Posterior cingulate gyrus (tissue), 11 donors: Measurements from ENCODE around the gene CDKAL1.
"Not testable (repeated sequence)": the region's sequence is repeated elsewhere in the genome, so short reads cannot be mapped to it uniquely, and the experiment has no call there.

Experiments used
- DNase-seq, 10 donors: peaks; one replicate each; pipeline versions ENCODE4 v3.0.0 to v3.0.0-alpha.2; 2020 to 2021; ENCODE audit warnings: mixed read lengths in 3 of 10
- intact Hi-C: fragments of 100-400 bp; cut with DNase I; formaldehyde crosslinking; loops from one replicate; pipeline ENCODE4 v1.15.1; 2023

Gene CDKAL1

DNA sequence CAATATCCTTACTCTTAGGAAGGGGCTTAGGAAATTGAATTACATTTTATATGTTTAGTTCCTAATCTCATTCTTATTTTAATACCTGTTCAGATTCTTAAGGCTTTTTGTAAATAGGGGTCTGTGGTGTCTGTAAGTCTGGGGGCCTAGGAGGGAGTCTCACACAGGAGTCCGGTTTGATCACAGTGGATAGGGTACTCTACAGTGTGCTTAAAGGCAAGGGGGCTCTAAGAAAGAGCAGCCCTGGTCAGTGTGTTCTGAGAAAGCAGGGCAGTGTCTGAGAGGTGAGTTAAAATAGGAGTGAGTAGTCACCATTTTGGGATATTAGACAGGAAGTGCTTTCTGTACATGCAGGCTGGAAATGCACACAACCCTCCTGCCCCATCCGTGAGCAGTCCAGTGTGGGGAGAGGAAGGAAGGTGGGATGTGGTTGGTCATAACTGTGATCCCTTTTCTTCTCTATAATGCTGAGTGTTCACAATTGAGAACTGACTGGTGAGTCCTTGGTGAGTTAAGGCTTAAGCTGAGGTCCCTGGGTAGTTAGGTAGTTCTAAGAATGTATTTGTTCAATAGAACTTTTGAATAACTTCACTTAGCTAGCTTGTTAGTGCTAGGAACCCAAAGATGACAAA is 50.0 kb downstream of the CDKAL1 start:
- intact Hi-C loops: no loop called here
- no peak for DNase-seq

DNA sequence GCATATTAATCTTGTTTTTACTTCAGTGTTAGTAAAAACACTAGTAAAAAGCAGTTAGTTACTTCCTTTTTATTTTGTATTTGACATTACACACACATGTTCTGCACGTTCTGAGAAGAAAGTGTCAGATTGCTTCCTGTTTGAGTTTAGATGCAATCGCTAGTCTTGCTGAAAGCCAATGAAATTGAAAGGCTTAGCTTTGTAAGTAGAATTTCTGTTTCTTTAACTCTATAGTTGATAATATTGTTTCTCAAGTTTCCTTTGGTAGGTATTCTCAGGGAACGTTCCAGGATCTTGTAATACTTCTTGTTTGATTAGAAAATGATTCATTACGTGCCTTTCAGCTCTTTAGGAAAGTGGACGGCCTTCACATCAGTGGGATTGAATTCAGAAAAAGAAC is 55.0 kb downstream of the CDKAL1 start:
- no peak for DNase-seq
- intact Hi-C loops: no loop called here

DNA sequence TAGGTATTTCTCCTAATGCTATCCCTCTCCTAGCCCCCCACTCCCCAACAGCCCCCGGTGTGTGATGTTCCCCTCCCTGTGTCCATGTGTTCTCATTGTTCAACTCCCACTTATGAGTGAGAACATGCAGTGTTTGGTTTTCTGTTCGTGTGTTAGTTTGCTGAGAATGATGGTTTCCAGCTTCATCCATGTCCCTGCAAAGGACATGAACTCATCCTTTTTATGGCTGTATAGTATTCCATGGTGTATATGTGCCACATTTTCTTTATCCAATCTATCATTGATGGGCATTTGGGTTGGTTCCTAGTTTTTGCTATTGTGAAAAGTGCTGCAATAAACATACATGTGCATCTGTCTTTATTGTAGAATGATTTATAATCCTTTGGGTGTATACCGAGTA is 56.2 kb downstream of the CDKAL1 start:
- DNase-seq, intact Hi-C loops: not testable (repeated sequence)

DNA sequence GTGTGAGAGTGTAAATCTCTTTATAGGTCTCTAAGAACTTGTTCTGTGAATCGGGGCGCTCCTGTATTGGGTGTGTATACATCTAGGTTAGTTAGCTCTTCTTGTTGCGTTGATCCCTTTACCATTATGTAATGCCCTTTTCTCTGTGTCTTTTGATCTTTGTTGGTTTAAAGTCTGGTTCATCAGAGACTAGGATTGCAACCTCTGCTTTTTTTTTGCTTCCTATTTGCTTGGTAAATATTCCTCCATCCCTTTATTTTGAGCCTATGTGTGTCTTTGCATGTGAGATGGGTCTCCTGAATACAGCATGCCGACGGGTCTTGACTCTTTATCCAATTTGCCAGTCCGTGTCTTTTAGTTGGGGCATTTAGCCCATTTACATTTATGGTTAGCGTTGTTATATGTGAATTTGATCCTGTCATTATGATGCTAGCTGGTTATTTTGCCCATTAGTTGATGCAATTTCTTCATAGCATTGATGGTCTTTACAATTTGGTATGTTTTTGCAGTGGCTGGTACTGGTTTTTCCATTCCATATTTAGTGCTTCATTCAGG is 60.1 kb downstream of the CDKAL1 start:
- intact Hi-C loops, DNase-seq: not testable (repeated sequence)

DNA sequence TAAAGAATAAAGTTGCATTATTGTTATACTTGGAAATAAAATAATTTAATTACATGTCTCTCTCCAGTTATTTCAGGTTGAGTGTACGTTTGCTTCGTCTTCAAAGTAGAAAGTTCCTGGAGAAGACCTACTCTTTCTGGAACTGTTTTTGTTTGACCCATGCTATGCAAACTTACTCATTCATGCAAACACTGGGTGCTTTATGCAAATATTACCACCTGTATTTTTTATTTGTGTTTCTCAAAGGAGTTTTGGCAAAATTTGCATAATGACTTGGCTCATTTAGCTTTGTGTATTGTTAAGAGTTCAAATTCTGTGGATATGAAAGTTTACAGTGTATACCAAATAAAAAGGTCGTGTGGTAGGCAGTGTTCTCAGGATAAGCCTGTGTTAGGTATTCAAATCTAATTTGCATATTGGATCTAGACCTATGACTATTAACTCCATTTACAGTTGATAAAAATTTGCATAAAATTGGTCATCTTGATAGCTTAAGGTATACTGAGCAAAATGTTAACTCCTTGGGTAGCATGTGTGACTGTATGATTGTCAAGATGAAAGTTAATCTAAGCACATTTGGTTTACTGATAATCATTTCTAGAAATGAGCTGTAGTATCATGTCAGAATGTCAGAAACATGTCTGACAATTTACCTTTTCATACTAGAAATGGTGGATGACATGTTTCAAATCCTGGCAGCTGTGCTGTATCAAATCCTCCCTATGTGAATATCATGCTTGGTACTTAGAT is 65.2 kb downstream of the CDKAL1 start:
- intact Hi-C loops: no loop called here
- no peak for DNase-seq

DNA sequence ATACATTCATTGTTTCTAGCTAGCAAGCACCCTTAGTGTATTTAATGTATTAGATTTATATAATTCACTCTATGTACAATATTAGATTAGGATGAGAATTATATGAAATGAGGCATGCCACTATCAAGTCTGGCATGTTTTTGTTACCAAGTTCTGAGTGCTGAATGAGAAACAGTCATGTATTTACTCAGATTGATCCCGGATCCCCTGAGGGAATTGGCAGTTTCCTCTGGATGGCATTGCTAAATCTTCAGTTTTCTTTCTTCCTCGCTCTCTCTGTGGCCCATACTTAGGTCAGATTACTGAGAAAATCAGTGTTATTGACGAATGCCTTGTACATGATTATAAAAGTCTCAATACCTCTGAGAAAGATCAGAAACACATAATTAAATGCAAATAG is 66.6 kb downstream of the CDKAL1 start:
- DNase-seq: no peak
- intact Hi-C loops: no loop called here

DNA sequence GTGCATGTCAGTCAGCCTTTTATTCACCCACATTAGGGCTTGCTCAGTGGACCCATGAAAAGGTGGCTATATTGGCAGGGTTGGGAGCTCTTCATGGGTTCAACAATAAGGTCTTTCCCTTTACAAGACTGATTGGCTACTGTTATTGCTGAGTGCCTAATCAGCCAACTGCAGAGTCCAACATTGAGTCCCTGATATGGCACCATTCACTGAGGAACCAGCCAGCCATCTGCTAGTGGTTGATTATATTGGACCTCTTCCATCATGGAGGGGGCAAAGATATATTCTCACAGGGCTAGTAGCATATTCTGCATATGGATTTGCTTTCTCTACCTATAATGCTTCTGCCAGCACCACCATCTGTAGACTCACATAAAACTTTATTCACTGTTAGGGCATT is 69.9 kb downstream of the CDKAL1 start:
- DNase-seq: no peak
- intact Hi-C loops: no loop called here

DNA sequence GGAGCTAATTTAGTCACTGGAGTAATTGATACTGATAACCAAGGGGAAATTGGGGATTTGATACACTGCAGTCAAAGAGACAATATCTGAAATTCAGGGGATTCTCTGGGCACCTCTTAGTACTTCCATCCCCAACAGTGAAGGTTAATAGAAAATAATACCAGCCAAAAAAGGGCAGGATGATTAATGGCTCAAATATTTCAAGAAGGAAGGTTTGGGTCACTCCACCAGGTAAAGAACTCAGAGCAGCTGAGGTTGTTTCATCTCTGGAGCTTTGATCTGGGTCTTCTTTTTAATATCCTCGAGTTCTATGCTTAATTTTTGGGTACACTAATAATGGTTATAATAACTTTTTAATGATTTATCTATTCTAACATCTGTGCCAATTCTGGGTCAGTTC is 70.8 kb downstream of the CDKAL1 start:
- no peak for DNase-seq
- intact Hi-C loops: no loop called here

DNA sequence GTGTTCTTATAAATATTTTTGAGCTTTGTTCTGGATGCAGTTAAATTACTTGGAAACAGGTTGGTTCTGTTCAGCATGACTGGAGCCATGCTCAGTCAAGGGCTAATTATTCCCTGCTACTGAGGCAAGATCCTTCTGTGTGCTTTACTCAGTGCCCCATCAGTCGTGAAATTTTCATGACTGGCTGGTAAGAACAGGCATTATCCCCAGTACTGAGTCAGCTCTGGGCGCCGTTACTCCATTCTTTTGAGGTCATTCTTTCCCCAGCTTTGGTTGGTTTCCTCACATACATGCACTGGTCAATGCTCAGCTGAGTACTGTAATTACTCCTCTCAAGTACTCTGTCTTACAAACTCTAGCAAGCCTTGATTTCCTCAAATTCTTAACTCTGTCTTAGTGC is 71.3 kb downstream of the CDKAL1 start:
- intact Hi-C loops: no loop called here
- DNase-seq: no peak

DNA sequence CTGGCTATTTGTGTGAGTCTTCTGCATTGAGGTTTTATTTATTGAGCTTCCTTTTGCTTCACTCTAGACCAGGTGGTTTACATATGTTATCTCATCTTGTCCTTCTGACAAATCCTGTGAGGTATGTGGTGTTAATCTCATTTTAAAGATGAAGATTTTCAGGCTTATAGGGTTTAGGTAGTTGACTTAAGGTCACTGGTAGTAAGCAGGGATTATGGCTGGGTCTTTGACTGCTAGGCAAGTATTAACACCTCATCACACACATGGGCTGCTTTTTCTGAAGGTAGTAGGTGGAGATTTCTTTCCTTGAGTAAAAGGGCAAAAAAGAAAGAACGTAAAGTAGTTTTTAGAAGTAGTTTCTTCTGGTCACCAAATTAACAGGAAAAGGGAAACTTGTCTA is 72.6 kb downstream of the CDKAL1 start:
- intact Hi-C loops: no loop called here
- no peak for DNase-seq

DNA sequence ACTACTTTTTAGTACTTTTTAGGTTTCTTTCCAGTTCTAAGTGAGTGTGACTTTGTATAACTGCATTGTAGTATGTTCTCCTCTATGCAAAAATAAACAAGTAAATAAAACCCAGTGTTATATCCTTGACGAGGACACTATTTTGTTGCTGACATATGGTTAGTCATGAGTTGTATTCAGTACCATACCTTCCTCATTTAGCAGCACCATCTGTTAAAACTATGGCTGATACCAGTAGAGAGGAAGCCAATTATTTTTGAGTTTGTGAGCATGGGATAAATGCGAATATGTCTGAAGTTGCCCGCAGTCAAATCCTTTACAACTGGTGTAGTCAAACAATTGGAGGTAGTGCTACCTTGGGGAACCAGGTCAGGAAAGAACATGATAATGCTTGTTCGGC is 74.1 kb downstream of the CDKAL1 start:
- intact Hi-C loops: no loop called here
- no peak for DNase-seq

DNA sequence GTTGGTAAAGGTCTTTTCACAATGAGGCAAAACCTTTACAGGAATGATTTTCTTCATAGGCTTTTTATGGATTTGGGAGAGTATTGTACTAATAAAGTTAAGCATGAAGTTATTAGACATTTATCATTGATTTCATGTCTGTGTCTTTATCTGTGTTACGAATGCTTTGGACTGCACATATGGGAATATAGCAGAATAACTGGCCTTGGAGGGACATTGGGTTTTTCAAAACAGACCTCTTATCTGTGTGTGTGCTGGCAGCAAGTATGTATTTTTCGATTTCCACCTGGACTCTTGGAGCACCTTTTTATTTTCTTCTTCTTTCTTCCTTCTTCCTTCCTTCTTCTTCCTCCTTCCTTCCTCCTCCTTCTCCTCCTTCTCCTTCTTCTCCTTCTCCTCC is 74.6 kb downstream of the CDKAL1 start:
- intact Hi-C loops: no loop called here

DNA sequence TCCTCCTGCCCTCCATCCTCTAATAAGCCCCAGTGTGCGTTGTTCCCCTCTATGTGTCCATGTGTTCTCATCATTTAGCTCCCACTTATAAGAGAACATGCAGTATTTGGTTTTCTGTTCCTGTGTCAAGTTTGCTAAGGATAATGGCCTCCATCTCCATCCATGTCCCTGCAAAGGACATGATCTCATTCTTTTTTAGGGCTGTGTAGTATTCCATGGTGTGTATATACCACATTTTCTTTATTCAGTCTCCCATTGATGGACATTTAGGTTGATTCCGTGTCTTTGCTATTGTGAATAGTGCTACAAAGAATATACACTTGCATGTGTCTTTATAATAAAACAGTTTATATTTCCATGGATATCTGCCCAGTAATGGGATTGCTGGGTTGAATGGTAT is 75.7 kb downstream of the CDKAL1 start:
- DNase-seq, intact Hi-C loops: not testable (repeated sequence)

More for the DNA sequence above, 74.6 kb downstream of the CDKAL1 start:
- no peak for DNase-seq

DNA sequence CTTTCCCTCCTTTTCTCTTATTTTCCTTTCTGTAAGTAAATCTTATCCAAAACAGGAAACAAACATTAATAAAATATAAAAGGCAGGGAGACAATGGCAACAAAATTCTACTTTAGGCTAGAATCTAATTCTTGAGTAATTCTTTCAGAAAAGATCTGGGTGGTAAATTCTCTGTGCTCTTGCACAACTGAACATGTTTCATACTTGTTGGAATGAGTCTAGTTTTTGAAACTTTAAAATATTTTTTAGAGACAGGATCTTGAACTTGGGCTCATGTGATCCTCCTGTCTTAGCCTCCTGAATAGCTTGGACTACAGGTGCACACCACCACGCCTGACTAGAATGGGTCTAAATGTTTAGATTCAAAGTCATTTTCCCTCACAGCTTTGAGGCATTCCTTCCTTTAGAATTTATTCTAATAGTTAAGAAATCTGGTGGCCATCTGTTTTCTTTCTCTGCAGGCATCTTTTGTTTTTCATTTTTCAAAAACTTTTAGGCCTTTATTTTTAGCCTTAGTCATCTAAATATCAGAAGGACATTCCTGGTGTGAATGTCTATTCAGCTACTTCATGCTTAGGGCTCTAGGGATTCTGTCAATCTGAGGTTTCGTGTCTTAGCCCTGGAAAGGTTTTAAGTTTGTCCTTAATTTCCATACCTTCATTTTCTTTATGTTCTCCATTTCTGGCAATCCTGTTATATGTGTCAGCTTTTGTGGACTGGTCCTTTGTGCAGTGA is 76.5 kb downstream of the CDKAL1 start:
- DNase-seq: no peak
- intact Hi-C loops: no loop called here

DNA sequence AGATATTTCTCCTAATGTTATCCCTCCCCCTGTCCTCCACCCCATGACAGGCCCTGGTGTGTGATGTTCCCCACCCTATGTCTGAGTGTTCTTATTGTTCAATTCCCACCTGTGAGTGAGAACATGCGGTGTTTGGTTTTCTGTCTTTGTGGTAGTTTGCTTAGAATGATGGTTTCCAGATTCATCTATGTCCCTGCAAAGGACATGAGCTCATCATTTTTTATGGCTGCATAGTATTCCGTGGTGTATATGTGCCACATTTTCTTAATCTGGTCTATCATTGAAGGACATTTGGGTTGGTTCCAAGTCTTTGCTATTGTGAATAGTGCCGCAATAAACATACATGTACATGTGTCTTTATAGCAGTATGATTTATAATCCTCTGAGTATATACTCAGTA is 83.3 kb downstream of the CDKAL1 start:
- intact Hi-C loops, DNase-seq: not testable (repeated sequence)

DNA sequence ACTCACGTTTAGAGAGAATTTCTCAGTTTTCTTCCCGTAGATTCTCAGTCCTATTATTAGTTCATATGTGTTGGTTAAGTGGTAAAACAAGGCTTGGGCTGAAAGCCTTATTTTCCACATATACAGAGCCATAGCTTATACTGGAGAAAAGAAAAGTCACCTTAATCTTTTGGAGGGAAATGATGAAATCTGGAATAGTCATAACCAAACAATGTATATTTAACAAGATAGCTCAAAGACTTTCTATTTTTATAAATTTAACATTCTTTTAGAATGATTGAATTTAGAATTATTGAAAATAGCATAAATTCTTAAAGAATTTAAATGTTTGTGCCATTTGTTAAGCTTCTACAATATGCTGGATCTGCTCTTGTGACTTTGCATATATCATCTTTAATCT is 85.8 kb downstream of the CDKAL1 start:
- intact Hi-C loops: no loop called here
- DNase-seq: no peak

DNA sequence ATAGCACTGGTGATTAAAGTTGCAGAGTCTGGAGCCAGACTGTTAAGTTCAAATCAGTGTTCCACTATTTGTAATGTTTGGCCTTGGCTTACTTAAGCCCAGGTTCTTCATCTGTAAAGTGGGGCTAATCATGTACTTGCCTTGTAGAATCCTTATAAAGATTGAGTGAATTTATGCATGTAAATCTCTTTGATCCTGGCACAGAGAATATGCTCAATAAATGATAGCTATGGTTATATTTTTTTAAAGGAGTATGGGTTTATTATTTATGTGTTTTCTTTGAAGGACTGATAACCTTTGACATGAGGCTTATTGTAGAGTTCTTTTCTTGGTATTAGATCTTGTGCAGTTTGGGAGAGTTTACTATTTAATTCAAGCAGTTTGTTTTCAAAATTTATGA is 89.5 kb downstream of the CDKAL1 start:
- intact Hi-C loops: no loop called here
- DNase-seq: no peak

DNA sequence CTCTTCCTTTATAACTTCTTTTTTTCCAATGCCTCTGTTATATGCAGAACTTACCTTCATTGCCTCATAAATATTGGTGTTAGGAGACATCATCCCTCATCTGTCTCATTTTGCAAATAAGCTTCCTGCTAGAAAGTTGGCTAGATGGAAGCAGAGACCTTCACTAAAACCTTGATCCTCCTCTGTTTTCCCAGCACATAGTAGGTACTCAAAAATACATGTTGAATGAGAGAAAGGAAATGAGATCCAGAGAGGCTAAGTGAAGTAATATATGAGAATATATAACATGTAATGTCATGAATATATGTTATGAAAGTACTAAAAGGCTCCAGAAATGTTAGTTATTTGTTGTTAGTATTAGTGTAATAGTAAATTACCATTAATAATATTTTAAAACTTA is 91.9 kb downstream of the CDKAL1 start:
- no peak for DNase-seq
- intact Hi-C loops: no loop called here

DNA sequence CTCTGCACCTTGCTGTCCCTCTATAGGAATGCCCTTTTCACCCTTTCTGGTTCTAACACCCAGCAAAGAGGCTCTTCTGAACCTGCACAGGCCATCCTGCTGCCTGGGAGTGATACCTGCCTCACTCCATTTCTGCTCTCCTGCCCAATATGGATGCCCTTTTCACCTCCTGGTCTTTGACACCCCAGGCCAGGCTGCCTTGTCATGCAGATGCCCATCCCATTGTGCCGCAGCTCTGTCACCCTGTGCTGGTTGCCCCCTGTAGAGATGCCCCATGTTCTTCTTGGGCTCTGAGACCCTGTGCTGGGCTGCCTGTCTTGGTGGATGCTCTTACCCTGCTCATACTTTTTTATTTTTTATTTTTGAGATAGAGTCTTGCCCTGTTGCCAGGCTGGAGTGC is 95.3 kb downstream of the CDKAL1 start:
- no peak for DNase-seq
- intact Hi-C loops: no loop called here

DNA sequence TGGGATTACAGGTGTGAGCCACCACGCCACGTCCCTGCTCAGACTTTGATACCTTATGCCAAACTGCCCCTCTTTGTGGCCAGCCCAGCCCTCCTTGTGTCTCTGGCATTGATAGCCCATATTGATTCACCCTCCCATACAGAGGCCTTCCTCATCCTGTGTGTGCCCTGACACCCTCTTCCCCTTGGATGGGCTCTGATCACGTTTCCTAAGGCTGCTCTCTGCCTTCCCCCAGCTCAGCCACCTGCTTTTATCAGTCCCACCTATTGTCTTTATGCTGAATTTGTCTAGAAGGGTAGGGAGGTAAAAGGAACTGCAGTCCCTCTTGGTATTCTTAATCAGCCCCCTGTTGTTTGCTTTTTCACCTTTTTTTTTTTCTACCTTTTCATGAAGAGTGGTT is 95.9 kb downstream of the CDKAL1 start:
- intact Hi-C loops: no loop called here
- no peak for DNase-seq
